ENCODE measurements around the gene MX1.

DNA sequence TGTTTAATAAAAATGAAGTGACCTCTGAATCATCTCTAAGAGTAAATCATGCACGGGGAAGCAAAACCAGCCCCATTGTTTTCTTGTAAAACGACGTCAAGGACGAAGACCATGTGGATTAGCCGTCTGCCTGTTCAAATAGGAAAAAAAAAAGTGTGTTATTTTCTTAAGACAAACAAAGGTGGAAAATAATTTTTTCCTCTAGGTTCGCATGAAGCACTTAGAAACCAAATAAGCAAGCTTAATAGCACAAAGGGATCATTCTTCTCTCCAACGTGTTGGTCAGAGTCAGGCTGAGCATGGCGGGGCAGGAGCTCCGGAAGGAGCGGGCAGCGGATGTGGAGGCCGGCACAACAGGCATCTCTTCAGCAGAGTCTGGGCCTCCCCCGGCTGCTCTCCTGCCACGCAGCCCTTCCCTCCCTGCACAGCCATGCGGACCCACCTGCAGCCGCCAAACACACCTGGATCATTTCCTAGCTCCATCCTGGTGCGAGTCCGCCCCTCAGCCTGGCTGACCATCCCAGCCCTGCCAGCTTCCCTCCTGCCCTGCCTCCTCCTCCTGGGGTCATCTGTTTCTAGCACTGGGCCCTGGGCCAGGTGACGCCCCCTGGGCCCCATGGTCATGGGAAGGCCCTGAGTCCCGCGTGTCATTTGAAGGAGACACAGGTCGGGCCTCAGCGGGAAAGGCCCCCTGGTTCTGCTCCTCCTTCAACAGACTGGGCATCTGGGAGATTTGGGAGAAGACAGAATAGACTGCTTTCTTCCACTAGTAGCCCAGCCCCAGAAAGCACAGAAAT lies 40.2 kb downstream of the MX1 start:
- TF ChIP-seq, protein P1, sequence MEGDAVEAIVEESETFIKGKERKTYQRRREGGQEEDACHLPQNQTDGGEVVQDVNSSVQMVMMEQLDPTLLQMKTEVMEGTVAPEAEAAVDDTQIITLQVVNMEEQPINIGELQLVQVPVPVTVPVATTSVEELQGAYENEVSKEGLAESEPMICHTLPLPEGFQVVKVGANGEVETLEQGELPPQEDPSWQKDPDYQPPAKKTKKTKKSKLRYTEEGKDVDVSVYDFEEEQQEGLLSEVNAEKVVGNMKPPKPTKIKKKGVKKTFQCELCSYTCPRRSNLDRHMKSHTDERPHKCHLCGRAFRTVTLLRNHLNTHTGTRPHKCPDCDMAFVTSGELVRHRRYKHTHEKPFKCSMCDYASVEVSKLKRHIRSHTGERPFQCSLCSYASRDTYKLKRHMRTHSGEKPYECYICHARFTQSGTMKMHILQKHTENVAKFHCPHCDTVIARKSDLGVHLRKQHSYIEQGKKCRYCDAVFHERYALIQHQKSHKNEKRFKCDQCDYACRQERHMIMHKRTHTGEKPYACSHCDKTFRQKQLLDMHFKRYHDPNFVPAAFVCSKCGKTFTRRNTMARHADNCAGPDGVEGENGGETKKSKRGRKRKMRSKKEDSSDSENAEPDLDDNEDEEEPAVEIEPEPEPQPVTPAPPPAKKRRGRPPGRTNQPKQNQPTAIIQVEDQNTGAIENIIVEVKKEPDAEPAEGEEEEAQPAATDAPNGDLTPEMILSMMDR (IDR thresholded peaks at IDR 0.05) = no peak
- TF ChIP-seq EP300 (IDR thresholded peaks at IDR 0.05) = no peak
- TF ChIP-seq POLR2A (IDR thresholded peaks at IDR 0.05) = no peak
